GM12873 (cell line): ENCODE results near the gene SAMM50.

ENCODE experiments used
- TF ChIP-seq, protein P1 (sequence below): IDR thresholded peaks from 2 replicates; pipeline ENCODE4 v1.5.1; 2012; ENCODE audit warnings: low read depth, mild to moderate bottlenecking, moderate library complexity, low read length, control low read depth; ENCODE audit not compliant: insufficient read depth; ENCODE audit errors: missing control alignments

Gene SAMM50

GRCh38 chr22:44004104-44004460 is 48.8 kb downstream of the SAMM50 start:
- TF ChIP-seq, protein P1, sequence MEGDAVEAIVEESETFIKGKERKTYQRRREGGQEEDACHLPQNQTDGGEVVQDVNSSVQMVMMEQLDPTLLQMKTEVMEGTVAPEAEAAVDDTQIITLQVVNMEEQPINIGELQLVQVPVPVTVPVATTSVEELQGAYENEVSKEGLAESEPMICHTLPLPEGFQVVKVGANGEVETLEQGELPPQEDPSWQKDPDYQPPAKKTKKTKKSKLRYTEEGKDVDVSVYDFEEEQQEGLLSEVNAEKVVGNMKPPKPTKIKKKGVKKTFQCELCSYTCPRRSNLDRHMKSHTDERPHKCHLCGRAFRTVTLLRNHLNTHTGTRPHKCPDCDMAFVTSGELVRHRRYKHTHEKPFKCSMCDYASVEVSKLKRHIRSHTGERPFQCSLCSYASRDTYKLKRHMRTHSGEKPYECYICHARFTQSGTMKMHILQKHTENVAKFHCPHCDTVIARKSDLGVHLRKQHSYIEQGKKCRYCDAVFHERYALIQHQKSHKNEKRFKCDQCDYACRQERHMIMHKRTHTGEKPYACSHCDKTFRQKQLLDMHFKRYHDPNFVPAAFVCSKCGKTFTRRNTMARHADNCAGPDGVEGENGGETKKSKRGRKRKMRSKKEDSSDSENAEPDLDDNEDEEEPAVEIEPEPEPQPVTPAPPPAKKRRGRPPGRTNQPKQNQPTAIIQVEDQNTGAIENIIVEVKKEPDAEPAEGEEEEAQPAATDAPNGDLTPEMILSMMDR: no peak

DNA sequence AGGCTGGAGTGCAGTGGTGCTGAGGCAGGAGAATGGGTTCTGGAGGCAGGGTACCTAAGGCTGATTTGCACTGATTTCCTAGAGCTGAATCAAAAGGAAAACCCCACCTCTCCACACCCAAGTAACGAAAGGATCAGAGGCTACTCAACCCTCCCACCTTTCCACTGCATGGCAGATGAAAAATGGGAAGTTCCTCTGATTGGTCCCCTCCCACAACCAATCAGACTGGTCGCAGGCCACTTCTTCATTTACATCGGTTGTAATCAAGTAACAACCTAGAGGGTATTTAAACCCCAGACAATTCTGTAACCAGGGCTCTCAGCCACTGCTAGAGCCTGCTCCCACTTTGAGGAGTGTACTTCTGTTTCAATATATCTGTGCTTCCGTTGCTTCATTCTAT is 50.3 kb downstream of the SAMM50 start:
- TF ChIP-seq, protein P1: no peak

- TF ChIP-seq, protein P1: no peak
These were observed 56.9 kb downstream of the SAMM50 start for GRCh38 chr22:44012162-44012561.

GRCh38 chr22:44012591-44012990 is 57.3 kb downstream of the SAMM50 start:
- TF ChIP-seq, protein P1: no peak

DNA sequence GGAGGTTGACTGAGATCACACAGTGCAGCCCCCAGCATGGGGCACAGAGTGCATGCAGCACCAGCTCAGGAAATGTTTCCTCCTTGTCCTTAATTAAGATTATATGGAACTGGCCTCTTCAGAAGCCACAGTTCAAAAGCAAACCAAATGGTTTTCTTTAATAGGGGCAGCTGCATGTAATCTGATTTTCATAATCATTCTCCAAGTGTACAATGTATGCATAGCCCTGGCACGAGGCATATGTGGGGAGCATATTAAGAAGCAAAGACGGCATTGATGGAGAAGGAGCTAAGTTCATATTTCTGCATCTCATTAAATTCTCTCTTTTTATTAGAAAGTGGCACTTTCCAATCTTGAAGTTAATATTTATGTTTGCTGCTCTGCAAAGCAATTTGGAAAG is 59.0 kb downstream of the SAMM50 start:
- TF ChIP-seq, protein P1: no peak

- TF ChIP-seq, protein P1: no peak
These were observed 63.4 kb downstream of the SAMM50 start for GRCh38 chr22:44018594-44018993.

DNA sequence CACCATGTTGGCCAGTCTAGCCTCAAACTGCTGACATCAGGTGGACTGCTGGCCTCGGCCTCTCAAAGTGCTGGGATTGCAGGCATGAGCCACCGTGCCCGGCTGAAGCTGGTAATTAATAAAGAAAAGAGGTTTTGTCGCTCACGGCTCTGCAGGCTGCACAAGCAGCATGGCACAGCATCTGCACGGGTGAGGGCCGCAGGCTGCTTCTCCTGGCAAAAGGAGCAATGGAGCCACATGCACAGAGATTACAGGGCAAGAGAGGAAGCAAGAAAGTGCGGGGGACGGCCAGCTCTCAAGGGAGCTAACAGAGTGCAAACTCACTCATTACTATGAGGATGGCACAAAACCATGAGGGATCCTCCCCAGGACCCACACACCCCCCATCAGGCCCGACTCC is 64.2 kb downstream of the SAMM50 start:
- TF ChIP-seq, protein P1: no peak
